ENCODE results near the gene PKP4. TPM values are rescaled to one million over a fixed set of nuclear protein-coding genes. Genes with fewer than 3 reads are reported as not detected.

The PKP4 gene
- total RNA-seq, 1 experiment from 2014 or later: 55.2 TPM

- ChIA-PET POLR2A (no interaction called here), CTCF (no interaction called here), RAD21 (ENCODE audit: low non-redundant PET in 1 of 2, low total read pairs in 2 of 2, uncharacterized antibody in 2 of 2, unreplicated experiment in 2 of 2) (no interaction called here)
- intact Hi-C loops (cut with micrococcal nuclease): no loop called here
- no peak overlapping the region for H3K4me3 ChIP-seq (replicated peaks in 1 of 2; ENCODE audit: low read depth in 1 of 2, low read length in 2 of 2)
- no peaks in the 10 kb centered on the region; the same call in 1 of the 2 replicates for H4K20me1 ChIP-seq (ENCODE audit: insufficient read depth)
- BruUV-seq (replicated peaks): no TSS peak
- TF ChIP-seq EZH2phosphoT487 (IDR thresholded peaks at IDR 0.05; ENCODE audit: borderline replicate concordance) (no peak), CTCF (IDR thresholded peaks at IDR 0.05 in 2 of 3, conservative IDR thresholded peaks at IDR 0.05 in 1 of 3; ENCODE audit: borderline replicate concordance in 1 of 3, insufficient read depth in 1 of 3, low read depth in 2 of 3, low read length in 2 of 3) (no peak), ZNF274 (IDR thresholded peaks at IDR 0.05; ENCODE audit: low read depth, low read length) (no peak), POLR2A (IDR thresholded peaks at IDR 0.05; ENCODE audit: borderline replicate concordance, extremely low read depth, insufficient read depth, insufficient read length) (no peak), YY1 (IDR thresholded peaks at IDR 0.05; ENCODE audit: extremely low read depth, insufficient replicate concordance, low read depth, low read length) (no peak), MAX (IDR thresholded peaks at IDR 0.05) (no peak), RAD21 (IDR thresholded peaks at IDR 0.05; ENCODE audit: low read depth) (no peak), REST (IDR thresholded peaks at IDR 0.05; ENCODE audit: low read depth) (no peak), ZBTB33 (IDR thresholded peaks at IDR 0.05; ENCODE audit: extremely low read depth, insufficient replicate concordance, low read length) (no peak), POLR2AphosphoS5 (IDR thresholded peaks at IDR 0.05; ENCODE audit: low read depth, low read length) (no peak), FOSL1 (IDR thresholded peaks at IDR 0.05; ENCODE audit: low read depth) (no peak), ELF1 (IDR thresholded peaks at IDR 0.05; ENCODE audit: borderline replicate concordance, low read depth) (no peak), CBX3 (IDR thresholded peaks at IDR 0.05; ENCODE audit: low read depth) (no peak), CEBPB (IDR thresholded peaks at IDR 0.05; ENCODE audit: low read depth) (no peak)
- DNase-seq (ENCODE audit: low read depth, low spot score): no peak
- no peaks in the 10 kb centered on the region for H3K27me3 ChIP-seq (ENCODE audit: insufficient read depth, low read length)
- no peak overlapping the region for H2AFZ ChIP-seq (ENCODE audit: low read depth, low read length, poor library complexity, severe bottlenecking)
- H3K79me2 ChIP-seq (ENCODE audit: insufficient read depth, low read length): peaks cover 72% of the 10 kb centered on the region
- H3K36me3 ChIP-seq (ENCODE audit: control insufficient read depth in 1 of 2, insufficient read depth in 2 of 2, low read length in 2 of 2): no peaks in the 10 kb centered on the region
- no peaks in the 10 kb centered on the region for H3K9me3 ChIP-seq (ENCODE audit: control insufficient read depth in 1 of 2, insufficient read depth in 1 of 2, low read depth in 1 of 2, low read length in 2 of 2)
- H3K9ac ChIP-seq (ENCODE audit: low read length): no peak overlapping the region
- no peaks in the 10 kb centered on the region for H3K9me2 ChIP-seq (ENCODE audit: insufficient read depth)
- no peak overlapping the region for H3K27ac ChIP-seq (ENCODE audit: low read depth, low read length)
- ATAC-seq: no peak
- peak overlapping the region; percentile 30; the same call in 1 of the 2 replicates for H3K4me2 ChIP-seq (ENCODE audit: low read length)
- H3K4me1 ChIP-seq (ENCODE audit: control insufficient read depth in 1 of 2, insufficient read depth in 2 of 2, low read length in 2 of 2): peaks cover 0 to 24% of the 10 kb centered on the region in 2 experiments; a peak in 3 of 4 replicates
Observed at GRCh38 chr2:158482594-158482993, 25.8 kb downstream of the PKP4 start.

Measured in HCT116 (cell line).